Kidney (tissue), 14 donors: Measurements from ENCODE around the gene FBXL17. TPM values are rescaled to one million over a fixed set of nuclear protein-coding genes. Genes with fewer than 3 reads are reported as not detected.

Source experiments
- DNase-seq, 5 donors: peaks; one replicate each; pipeline ENCODE4 v3.0.0-alpha.2; 2013 to 2020
- FAIRE-seq: peaks from 2 replicates; lab custom pipeline; 2012; peaks lifted over from hg19 to GRCh38; lab: Jason Lieb, UNC
- H3K27ac ChIP-seq, 2 donors: one replicate each; pipeline ENCODE4 v1.7.0; 2013; ENCODE audit warnings: low read depth in 2 of 2, low read length in 2 of 2, inconsistent platforms in 1 of 2
- H3K27me3 ChIP-seq: one replicate; pipeline ENCODE4 v1.7.1; 2013; ENCODE audit warnings: low read length, inconsistent platforms; ENCODE audit not compliant: control insufficient read depth, insufficient read depth
- H3K36me3 ChIP-seq, 3 donors: one replicate each; pipeline versions ENCODE4 v1.7.0 to v1.7.1; 2013; ENCODE audit warnings: low read length in 3 of 3, control low read depth in 1 of 3, inconsistent platforms in 1 of 3; ENCODE audit not compliant: insufficient read depth in 3 of 3, control insufficient read depth in 2 of 3
- H3K4me1 ChIP-seq, 3 donors: one replicate each; pipeline versions ENCODE4 v1.7.0 to v1.7.1; 2013; ENCODE audit warnings: low read length in 3 of 3, inconsistent platforms in 1 of 3, low read depth in 1 of 3; ENCODE audit not compliant: control insufficient read depth in 2 of 3, insufficient read depth in 2 of 3
- H3K4me3 ChIP-seq, 3 donors: one replicate each; pipeline versions ENCODE4 v1.7.0 to v1.8.1; 2013; ENCODE audit warnings: low read length in 3 of 3, control low read depth in 1 of 3, inconsistent platforms in 1 of 3
- H3K9ac ChIP-seq, 3 donors: one replicate each; pipeline versions ENCODE4 v1.7.0 to v1.7.1; 2013; ENCODE audit warnings: low read length in 3 of 3, control low read depth in 1 of 3, inconsistent platforms in 1 of 3
- H3K9me3 ChIP-seq, 3 donors: one replicate each; pipeline versions ENCODE4 v1.7.0 to v1.7.1; 2013; ENCODE audit warnings: low read length in 3 of 3, control low read depth in 1 of 3, inconsistent platforms in 1 of 3; ENCODE audit not compliant: control insufficient read depth in 2 of 3, insufficient read depth in 1 of 3
- intact Hi-C: fragments of 100-400 bp; cut with DNase I; formaldehyde crosslinking; loops from one replicate; pipeline ENCODE4 v1.11.1; 2022
- polyA plus RNA-seq: library from polyadenylated mRNA; stranded (reverse); fragments of 350-450 nt; fragmentation: Illumina TruSeq; extraction: RNeasy Lipid Tissue Mini Kit (QIAGEN cat#74804); gene quantifications from one replicate; pipeline ENCODE4 v1.2.3, GENCODE V29; 2014; ENCODE audit warnings: low read depth, low replicate concordance; ENCODE audit not compliant: insufficient read depth
- total RNA-seq: library from RNA; stranded (reverse); fragmentation: NEBNext Ultra II Directional; extraction: Animal tissue kit (Norgen Biotek cat#: 25700); gene quantifications from one replicate; pipeline ENCODE4 v1.2.1, GENCODE V29; 2021
- TF ChIP-seq, protein P1 (sequence below): IDR thresholded peaks from 3 replicates; pipeline ENCODE4 v1.5.1; 2012; ENCODE audit warnings: mild to moderate bottlenecking, moderate library complexity, borderline replicate concordance; ENCODE audit not compliant: insufficient read depth; ENCODE audit errors: extremely low read depth
- donor health status: control.
- donor health status: control.
- donor health status: control.
- donor health status: control.
- donor health status: control.
- donor health status: DM: yes; HTN: yes; CAD: no.
- donor health status: Normal renal cell carcinoma (clear cell type).

The FBXL17 gene
- total and polyA plus RNA-seq, 2 donors from 2014 or later, result 11.7 to 26.5 TPM

DNA sequence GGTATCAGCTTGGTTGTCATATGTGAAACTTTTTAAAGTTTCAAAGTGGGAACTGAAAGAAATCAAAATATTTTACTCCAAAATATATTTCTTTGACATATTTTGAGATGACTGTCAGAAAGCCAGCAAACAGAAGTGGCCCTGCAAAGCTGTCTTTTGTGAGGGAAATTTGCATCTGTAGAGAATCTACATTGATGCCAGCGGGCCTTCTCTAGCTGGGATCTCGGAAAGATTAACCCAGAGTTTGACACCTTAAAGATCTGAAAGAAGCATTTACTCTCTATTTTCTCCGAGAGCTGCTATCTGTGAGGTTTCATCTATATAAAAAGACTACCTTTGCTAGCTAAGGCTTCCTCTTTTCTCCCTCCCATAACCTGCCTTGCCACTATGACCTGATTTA lies 303.6 kb downstream of the FBXL17 start:
- intact Hi-C loops, result no loop called here
- FAIRE-seq (no peak), DNase-seq (no peak)
- Histone ChIP-seq H3K4me1 (no peaks in the 10 kb centered on the region), H3K9me3 (no peaks in the 10 kb centered on the region), H3K9ac (no peak overlapping the region), H3K36me3 (no peaks in the 10 kb centered on the region), H3K4me3 (no peak overlapping the region), H3K27me3 (no peaks in the 10 kb centered on the region), H3K27ac (no peak overlapping the region)
- TF ChIP-seq, protein P1, sequence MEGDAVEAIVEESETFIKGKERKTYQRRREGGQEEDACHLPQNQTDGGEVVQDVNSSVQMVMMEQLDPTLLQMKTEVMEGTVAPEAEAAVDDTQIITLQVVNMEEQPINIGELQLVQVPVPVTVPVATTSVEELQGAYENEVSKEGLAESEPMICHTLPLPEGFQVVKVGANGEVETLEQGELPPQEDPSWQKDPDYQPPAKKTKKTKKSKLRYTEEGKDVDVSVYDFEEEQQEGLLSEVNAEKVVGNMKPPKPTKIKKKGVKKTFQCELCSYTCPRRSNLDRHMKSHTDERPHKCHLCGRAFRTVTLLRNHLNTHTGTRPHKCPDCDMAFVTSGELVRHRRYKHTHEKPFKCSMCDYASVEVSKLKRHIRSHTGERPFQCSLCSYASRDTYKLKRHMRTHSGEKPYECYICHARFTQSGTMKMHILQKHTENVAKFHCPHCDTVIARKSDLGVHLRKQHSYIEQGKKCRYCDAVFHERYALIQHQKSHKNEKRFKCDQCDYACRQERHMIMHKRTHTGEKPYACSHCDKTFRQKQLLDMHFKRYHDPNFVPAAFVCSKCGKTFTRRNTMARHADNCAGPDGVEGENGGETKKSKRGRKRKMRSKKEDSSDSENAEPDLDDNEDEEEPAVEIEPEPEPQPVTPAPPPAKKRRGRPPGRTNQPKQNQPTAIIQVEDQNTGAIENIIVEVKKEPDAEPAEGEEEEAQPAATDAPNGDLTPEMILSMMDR, result no peak

DNA sequence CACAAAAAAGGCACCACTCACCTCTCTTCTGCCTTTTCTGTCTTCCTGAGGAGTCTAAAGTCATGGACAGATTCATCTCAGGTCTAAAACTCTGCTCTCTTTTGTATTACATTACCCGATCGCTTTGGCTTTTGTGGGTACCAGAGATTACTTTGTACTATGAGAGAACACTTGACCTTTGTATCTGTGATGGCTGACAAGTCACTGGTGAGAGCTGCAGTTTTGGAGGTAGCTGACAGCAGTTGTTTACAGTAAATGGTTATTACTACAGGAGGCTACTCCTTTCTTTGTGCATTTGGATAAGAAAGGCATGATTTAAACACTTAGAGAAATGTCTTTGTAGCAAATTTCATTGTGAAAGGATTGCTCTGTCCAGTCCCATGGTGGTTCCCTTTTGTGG lies 307.3 kb downstream of the FBXL17 start:
- H3K27ac ChIP-seq, result no peak overlapping the region
- no peaks in the 10 kb centered on the region for H3K27me3 ChIP-seq
- no peak overlapping the region for H3K9ac ChIP-seq
- TF ChIP-seq, protein P1, result no peak
- H3K36me3 ChIP-seq, result no peaks in the 10 kb centered on the region
- no peak for FAIRE-seq
- no peaks in the 10 kb centered on the region for H3K4me1 ChIP-seq
- no peak overlapping the region for H3K4me3 ChIP-seq
- intact Hi-C loops, result no loop called here
- no peaks in the 10 kb centered on the region for H3K9me3 ChIP-seq
- DNase-seq, result no peak

DNA sequence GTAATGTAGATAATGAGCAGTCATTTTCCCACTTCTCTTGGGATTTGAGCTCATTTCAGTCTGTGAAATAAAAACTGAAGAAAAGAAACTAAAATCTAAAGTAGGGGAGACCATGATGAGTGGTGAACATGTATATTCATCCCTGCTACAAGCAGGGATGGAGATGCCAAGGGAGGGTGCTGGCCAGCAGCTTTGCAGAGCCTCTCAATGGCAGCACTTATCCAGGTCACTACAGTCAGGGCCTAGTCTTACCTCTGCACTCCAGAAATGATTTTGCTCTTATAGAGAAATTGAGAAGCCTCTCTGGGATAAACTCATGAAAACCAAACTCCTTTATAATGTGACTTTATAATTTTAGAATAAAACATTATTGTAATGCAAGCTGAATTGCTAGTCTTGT lies 317.6 kb downstream of the FBXL17 start:
- no peak overlapping the region for H3K9ac ChIP-seq
- H3K27ac ChIP-seq, result no peak overlapping the region

More for the DNA sequence above, 317.6 kb downstream of the FBXL17 start:
- Histone ChIP-seq H3K4me1 (no peaks in the 10 kb centered on the region), H3K27me3 (no peaks in the 10 kb centered on the region), H3K36me3 (no peaks in the 10 kb centered on the region), H3K9me3 (no peaks in the 10 kb centered on the region), H3K4me3 (no peak overlapping the region)
- TF ChIP-seq, protein P1, result no peak
- DNase-seq (no peak), FAIRE-seq (no peak)
- intact Hi-C loops, result no loop called here
